Body of pancreas (tissue), 4 donors: Measurements from ENCODE around the gene BNIPL. TPM values are rescaled to one million over a fixed set of nuclear protein-coding genes. Genes with fewer than 3 reads are reported as not detected.

Experiments used
- ATAC-seq: fragments of 150-250 bp; one replicate; pipeline ENCODE4 v1.9.1; 2016
- DNase-seq, 4 donors: peaks; one replicate each; pipeline ENCODE4 v3.0.0-alpha.2; 2019
- H3K27ac ChIP-seq, 4 donors: fragments of 200-600 bp; sonication (generic); 1 replicate in 3 of 4; 2 replicates in 1 of 4; pipeline versions ENCODE4 v1.5.1 to v1.6.1; 2016 to 2019; ENCODE audit warnings: mild to moderate bottlenecking in 1 of 4, mixed read lengths in 1 of 4, moderate library complexity in 1 of 4
- H3K27me3 ChIP-seq, 2 donors: fragments of 200-600 bp; sonication (generic); one replicate each; pipeline ENCODE4 v1.6.0; 2016; ENCODE audit warnings: mild to moderate bottlenecking in 1 of 2
- H3K36me3 ChIP-seq, 2 donors: fragments of 200-600 bp; sonication (generic); replicated peaks in 1 of 2; 2 replicates each; pipeline ENCODE4 v1.5.1; 2016; ENCODE audit warnings: low read depth in 2 of 2; ENCODE audit not compliant: insufficient read depth in 1 of 2
- H3K4me1 ChIP-seq: fragments of 200-600 bp; sonication (generic); one replicate; pipeline ENCODE4 v1.6.0; 2016
- H3K4me3 ChIP-seq, 2 donors: fragments of 200-600 bp; sonication (generic); 1 replicate in 1 of 2; 2 replicates in 1 of 2; pipeline ENCODE4 v1.5.1; 2016 to 2019
- H3K9me3 ChIP-seq, 3 donors: fragments of 200-600 bp; sonication (generic); 1 replicate in 2 of 3; 2 replicates in 1 of 3; pipeline ENCODE4 v1.5.1; 2016
- POLR2A ChIP-seq, 3 donors: fragments of 450-650 bp; IDR thresholded peaks; one replicate each; pipeline ENCODE4 v1.6.1; 2016; ENCODE audit warnings: antibody characterized with exemption in 3 of 3, mild to moderate bottlenecking in 2 of 3
- WGBS, 2 donors: methylation state at CpG; one replicate each; pipeline ENCODE4 v1.1.5; 2017; 5-methylcytosine and 5-hydroxymethylcytosine counted together
- intact Hi-C: fragments of 100-400 bp; cut with DNase I; formaldehyde crosslinking; loops from one replicate; pipeline ENCODE4 v1.15.1; 2023
- total RNA-seq, 2 donors: library from RNA; depleted of rRNA; stranded (reverse); fragments of >200 nt; gene quantifications; one replicate each; pipeline ENCODE4 v1.1.0, GENCODE V29; 2016
- TF ChIP-seq, protein P1 (sequence below), 7 experiments: fragments of 450-650 bp in 4 of 7; fragments of 200-600 bp in 3 of 7; sonication (generic) in 3 of 7; IDR thresholded peaks; one replicate each; pipeline ENCODE4 v1.5.1; 2016 to 2019; ENCODE audit warnings: antibody characterized with exemption in 7 of 7

The BNIPL gene
- total RNA-seq, 2 donors from 2014 or later = 0.26 TPM; not detected in 1

DNA sequence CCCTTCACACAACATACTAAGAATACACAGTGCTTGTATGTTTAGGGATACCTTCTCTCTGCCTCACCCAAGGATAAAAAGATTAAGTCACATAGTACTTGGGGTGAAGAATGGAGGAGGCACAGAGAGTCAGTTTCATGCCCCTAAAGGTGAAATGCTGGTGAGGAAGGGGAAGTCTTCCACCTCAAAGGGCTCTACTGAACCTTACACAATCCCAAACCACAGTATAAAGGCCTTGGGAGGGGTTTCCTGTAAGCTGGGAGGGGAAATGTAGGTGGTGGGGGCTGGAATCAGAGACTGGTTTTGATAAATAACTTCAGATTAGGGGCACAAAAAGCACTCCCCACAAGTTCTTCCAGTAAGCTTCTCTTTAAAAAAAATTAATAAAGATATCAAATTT lies 33.2 kb upstream of the BNIPL start:
- Histone ChIP-seq H3K4me1 (peaks cover 58% of the 10 kb centered on the region), H3K27me3 (no peaks in the 10 kb centered on the region), H3K27ac (peak overlapping the region in 3 of 4 donors; percentile 1 to 87 (median 33)), H3K36me3 (peaks cover 15 to 16% of the 10 kb centered on the region in 2 donors), H3K9me3 (no peaks in the 10 kb centered on the region), H3K4me3 (no peak overlapping the region)
- no peak for ATAC-seq
- intact Hi-C loops = no loop called here
- no peak for DNase-seq
- no peak for TF ChIP-seq POLR2A (IDR thresholded peaks at IDR 0.05)

DNA sequence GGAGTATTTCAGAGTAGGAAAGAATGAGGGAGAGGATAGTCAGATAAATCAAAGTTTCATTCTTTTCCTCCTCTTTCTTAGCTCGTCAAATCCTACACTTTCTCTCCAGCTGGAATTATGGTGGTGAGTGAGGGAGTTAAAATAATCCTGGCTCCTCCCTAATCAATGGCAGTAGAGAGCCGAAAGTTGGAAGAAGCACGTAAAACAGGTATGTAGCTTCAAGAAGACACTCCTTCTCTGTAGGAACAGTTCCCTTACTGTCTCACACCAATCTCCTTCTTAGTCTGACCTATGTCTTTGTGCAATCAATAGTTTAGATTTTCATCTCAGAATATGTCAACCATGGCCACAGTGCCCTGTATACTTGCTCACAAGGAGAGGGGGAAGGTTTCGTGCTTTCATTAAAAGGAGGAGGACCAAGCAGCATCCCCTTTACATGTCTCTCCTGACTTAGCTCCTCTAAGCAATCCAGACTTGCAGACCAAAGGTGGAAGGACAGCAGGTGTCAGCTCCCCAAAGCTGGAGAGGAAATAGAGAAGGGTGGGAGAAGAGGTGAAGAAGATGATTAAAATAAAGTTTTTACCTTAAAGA lies 30.6 kb upstream of the BNIPL start:
- intact Hi-C loops = no loop called here
- H3K4me1 ChIP-seq = peaks cover 66% of the 10 kb centered on the region

DNA sequence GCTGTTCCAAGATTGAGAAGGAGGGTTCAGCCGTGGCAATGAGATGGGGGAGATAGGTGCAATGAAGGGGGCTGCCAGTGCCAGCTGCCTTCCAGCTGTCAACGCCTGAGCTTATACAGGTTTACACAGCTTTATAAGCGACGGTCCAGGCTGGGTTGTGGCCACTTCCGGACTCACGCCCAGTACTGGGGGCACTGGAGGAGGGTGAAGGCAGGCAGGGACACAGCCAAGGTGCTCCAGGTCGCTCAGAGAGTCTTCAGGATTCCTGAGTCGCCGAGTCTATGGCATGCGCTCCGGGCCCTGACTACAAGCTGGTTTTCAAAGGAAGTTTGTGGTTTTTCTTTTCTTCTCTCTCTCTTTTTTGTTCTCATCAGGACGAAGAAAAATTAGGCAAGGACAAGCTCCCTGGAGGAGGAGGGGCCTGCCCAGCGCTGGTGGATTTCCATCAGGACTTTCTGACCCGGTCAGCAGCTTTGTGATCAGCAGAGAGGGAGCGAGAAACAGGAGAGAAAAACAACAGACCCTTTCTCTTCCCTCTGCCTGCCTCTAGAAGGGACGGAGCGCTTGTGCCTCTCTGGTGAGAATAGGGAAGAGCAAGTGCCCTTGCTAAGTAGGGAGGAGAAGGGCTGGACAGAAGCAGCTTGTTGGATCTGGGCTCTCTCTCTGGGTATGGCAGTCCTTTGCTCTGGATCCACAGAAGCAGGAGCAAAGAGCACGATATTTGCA lies 29.9 kb upstream of the BNIPL start, which contains the start of gene MINDY1:
Gene MINDY1 (minus strand): TSS at position 576 of the 726 bp plus-strand sequence. CDS start 4,285 bp downstream, outside the sequence.
- intact Hi-C loops = no loop called here
- Histone ChIP-seq H3K36me3 (no peaks in the 10 kb centered on the region), H3K27ac (peak within 1 kb of the TSS; percentile 7 to 94 (median 86)), H3K4me3 (peak within 1 kb of the TSS; percentile 54 to 59), H3K9me3 (no peaks in the 10 kb centered on the region), H3K4me1 (peaks cover 62% of the 10 kb centered on the region), H3K27me3 (no peaks in the 10 kb centered on the region)
- 0% methylated on average over 18 of the region's 18 CpGs for WGBS, 2 donors
- TF ChIP-seq, protein P1, sequence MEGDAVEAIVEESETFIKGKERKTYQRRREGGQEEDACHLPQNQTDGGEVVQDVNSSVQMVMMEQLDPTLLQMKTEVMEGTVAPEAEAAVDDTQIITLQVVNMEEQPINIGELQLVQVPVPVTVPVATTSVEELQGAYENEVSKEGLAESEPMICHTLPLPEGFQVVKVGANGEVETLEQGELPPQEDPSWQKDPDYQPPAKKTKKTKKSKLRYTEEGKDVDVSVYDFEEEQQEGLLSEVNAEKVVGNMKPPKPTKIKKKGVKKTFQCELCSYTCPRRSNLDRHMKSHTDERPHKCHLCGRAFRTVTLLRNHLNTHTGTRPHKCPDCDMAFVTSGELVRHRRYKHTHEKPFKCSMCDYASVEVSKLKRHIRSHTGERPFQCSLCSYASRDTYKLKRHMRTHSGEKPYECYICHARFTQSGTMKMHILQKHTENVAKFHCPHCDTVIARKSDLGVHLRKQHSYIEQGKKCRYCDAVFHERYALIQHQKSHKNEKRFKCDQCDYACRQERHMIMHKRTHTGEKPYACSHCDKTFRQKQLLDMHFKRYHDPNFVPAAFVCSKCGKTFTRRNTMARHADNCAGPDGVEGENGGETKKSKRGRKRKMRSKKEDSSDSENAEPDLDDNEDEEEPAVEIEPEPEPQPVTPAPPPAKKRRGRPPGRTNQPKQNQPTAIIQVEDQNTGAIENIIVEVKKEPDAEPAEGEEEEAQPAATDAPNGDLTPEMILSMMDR (IDR thresholded peaks at IDR 0.05) = peak; percentile 22 to 66 (median 56)
- peak; percentile 55 to 93 (median 91) for TF ChIP-seq POLR2A (IDR thresholded peaks at IDR 0.05)
- DNase-seq = peak; percentile 78 to 85 (median 82)
- peak; percentile 72 for ATAC-seq

More for the DNA sequence above, 30.6 kb upstream of the BNIPL start:
- no peaks in the 10 kb centered on the region for H3K36me3 ChIP-seq
- H3K9me3 ChIP-seq = no peaks in the 10 kb centered on the region
- H3K27ac ChIP-seq = peak overlapping the region; percentile 7 to 94 (median 86)
- H3K27me3 ChIP-seq = no peaks in the 10 kb centered on the region
- TF ChIP-seq, protein P1 (IDR thresholded peaks at IDR 0.05) = no peak
- no peak for TF ChIP-seq POLR2A (IDR thresholded peaks at IDR 0.05)
- ATAC-seq (no peak), DNase-seq (no peak)
- 3 to 4% methylated on average over 4 of the region's 4 CpGs for WGBS, 2 donors
- H3K4me3 ChIP-seq = peak overlapping the region; percentile 54 to 59

DNA sequence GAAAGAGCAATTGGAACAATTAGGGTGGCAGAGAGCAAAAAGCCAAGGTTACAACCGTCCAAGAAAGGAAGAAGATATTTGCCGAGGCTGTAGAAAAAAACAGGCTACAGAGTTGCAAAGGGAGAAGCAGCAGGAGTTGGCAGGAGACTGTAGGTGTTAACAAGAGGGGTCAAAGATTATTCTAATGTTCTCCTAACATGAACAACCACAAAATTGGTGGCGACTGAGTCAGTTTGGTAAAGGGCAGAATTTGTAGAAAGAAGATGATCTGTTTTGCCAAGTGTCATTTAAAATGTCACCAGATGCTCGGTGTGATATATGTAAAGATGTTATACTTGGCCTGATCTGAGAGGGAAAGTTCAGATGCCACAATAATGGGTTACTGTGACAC lies 28.5 kb upstream of the BNIPL start:
- no peak for ATAC-seq
- 7 to 9% methylated on average over 4 of the region's 4 CpGs for WGBS, 2 donors
- H3K27me3 ChIP-seq = no peaks in the 10 kb centered on the region
- no peak for TF ChIP-seq POLR2A (IDR thresholded peaks at IDR 0.05)
- H3K9me3 ChIP-seq = no peaks in the 10 kb centered on the region
- H3K27ac ChIP-seq = peak overlapping the region; percentile 55 to 94 (median 86)
- intact Hi-C loops = no loop called here
- no peak overlapping the region for H3K4me3 ChIP-seq
- H3K36me3 ChIP-seq = no peaks in the 10 kb centered on the region
- H3K4me1 ChIP-seq = peaks cover 60% of the 10 kb centered on the region
- no peak for DNase-seq

DNA sequence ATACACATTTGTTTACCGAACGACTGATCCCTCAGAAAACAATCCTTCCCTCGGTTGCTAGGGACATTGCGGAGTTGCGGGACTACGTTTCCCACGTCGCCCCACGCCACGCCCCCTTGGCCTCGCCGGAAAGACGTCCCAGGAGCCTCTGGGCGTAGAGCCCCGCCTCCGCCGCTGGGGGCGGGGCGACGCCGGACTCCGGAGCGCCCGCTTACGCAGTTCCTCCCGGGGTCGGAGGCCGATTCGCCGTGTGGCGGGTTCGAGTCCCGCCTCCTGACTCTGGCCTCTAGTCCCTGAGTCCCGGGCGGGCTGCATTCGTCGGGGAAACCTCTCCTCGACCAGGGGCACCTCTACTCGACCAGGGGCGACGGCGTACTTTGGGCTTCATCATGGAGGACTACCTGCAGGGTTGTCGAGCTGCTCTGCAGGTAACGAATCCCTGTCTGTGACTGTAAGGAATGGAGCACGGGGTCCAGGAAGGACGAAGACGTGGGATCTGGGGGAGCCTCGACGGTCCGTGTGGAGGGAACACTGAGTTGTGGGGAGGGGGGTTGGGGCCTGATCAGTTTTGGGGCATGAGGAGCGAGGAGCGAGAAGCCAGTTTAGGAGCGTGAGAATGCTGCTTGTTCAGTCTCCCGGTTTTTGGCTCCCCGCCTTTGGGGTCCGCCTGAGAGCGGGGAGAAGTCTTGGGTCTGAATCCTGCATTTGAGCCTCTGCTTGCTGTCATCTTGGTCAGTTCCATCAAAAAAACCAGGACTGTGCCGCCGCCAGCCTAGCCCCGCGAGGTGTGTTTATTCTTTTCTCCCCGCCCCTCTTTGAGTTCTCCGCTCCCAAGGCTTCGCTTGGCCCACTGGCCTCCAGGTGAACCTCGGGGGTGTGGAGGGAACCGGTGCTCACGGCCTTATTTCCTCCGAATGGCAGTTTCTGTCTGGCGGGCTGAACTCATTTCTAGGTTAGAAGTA lies 27.9 kb upstream of the BNIPL start, which contains the start of gene PRUNE1:
Gene PRUNE1 (plus strand): TSS at position 206 of the 962 bp plus-strand sequence. CDS start 184 bp downstream, at position 390.
- 1% methylated on average over 25 to 66 of the region's 69 CpGs for WGBS, 2 donors
- intact Hi-C loops = no loop called here
- H3K36me3 ChIP-seq = no peaks in the 10 kb centered on the region
- H3K9me3 ChIP-seq = no peaks in the 10 kb centered on the region
- TF ChIP-seq, protein P1 (IDR thresholded peaks at IDR 0.05) = peak in 3 of 7 experiments; percentile 7 to 27 (median 11)
- TF ChIP-seq POLR2A (IDR thresholded peaks at IDR 0.05) = peak in 2 of 3 donors; percentile 52 to 61
- ATAC-seq (peak; percentile 90), DNase-seq (peak; percentile 97 to 98 (median 98))
- no peaks in the 10 kb centered on the region for H3K27me3 ChIP-seq
- H3K27ac ChIP-seq = peak within 1 kb of the TSS; percentile 71 to 94 (median 86)
- peaks cover 60% of the 10 kb centered on the region for H3K4me1 ChIP-seq
- peak within 1 kb of the TSS; percentile 17 to 49 for H3K4me3 ChIP-seq
